Peyer's patch (tissue), 4 donors: ENCODE results near the gene GRIK4. TPM values are rescaled to one million over a fixed set of nuclear protein-coding genes. Genes with fewer than 3 reads are reported as not detected.
A peak's percentile ranks its signal among the peaks of the same experiment; 100 is the strongest.

Experiments
- DNase-seq, 3 donors: peaks; one replicate each; pipeline ENCODE4 v3.0.0-alpha.2; 2017 to 2019
- H3K27ac ChIP-seq, 4 donors: fragments of 200-600 bp; sonication (generic); one replicate each; pipeline ENCODE4 v1.5.1; 2016 to 2019
- H3K27me3 ChIP-seq, 2 donors: fragments of 200-600 bp; sonication (generic); one replicate each; pipeline ENCODE4 v1.5.1; 2019
- H3K36me3 ChIP-seq, 3 donors: fragments of 200-600 bp; sonication (generic); one replicate each; pipeline ENCODE4 v1.5.1; 2016 to 2019
- H3K4me1 ChIP-seq, 4 donors: fragments of 200-600 bp; sonication (generic); one replicate each; pipeline ENCODE4 v1.5.1; 2016 to 2019
- H3K4me3 ChIP-seq, 4 donors: fragments of 200-600 bp; sonication (generic); 1 replicate in 3 of 4; 2 replicates in 1 of 4; pipeline ENCODE4 v1.5.1; 2016 to 2019; ENCODE audit warnings: mild to moderate bottlenecking in 1 of 4
- H3K9me3 ChIP-seq, 4 donors: fragments of 200-600 bp; sonication (generic); one replicate each; pipeline ENCODE4 v1.5.1; 2016 to 2019; ENCODE audit warnings: mild to moderate bottlenecking in 1 of 4
- POLR2A ChIP-seq, 2 donors: fragments of 450-650 bp; IDR thresholded peaks; one replicate each; pipeline ENCODE4 v1.5.1; 2017; ENCODE audit warnings: antibody characterized with exemption in 2 of 2, mild to moderate bottlenecking in 2 of 2, moderate library complexity in 2 of 2
- total RNA-seq, 4 donors: library from RNA; depleted of rRNA; stranded (reverse); fragments of >200 nt; gene quantifications; one replicate each; pipeline ENCODE4 v1.1.0, GENCODE V29; 2016
- TF ChIP-seq, protein P1 (sequence below), 6 experiments: fragments of 450-650 bp in 4 of 6; fragments of 200-600 bp in 2 of 6; sonication (generic) in 1 of 6; IDR thresholded peaks; one replicate each; pipeline ENCODE4 v1.5.1; 2017 to 2019; ENCODE audit warnings: antibody characterized with exemption in 6 of 6, mild to moderate bottlenecking in 3 of 6, moderate library complexity in 1 of 6

Gene GRIK4
- total RNA-seq, 4 donors from 2014 or later: 0.40 to 2.5 TPM; not detected in 2

DNA sequence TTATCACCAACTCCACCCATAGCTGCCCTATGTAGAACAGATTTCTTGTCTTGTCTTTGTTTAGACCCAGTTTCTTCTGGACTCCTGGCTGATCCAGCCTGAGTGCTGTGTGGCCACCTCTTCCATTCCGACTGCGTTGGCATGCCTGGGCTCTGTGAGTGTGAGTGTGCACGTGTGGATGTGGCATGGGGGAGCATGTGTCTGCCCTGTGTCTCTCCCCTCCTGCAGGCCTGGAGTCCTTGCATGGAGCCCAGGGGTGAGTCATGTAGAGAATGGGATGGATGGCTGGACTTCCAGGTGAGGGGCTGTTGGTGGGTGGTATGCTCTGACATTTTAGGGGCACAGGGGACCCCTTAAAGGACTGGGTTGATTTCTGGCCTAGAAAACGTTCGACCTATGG is 194.7 kb downstream of the GRIK4 start:
- Histone ChIP-seq H3K4me3 (no peak overlapping the region), H3K27ac (no peak overlapping the region), H3K36me3 (no peaks in the 10 kb centered on the region), H3K9me3 (peaks cover 0 to 4% (median 0%) of the 10 kb centered on the region in 4 donors), H3K27me3 (no peaks in the 10 kb centered on the region), H3K4me1 (peaks cover 0 to 6% (median 0%) of the 10 kb centered on the region in 4 donors)
- TF ChIP-seq, protein P1, sequence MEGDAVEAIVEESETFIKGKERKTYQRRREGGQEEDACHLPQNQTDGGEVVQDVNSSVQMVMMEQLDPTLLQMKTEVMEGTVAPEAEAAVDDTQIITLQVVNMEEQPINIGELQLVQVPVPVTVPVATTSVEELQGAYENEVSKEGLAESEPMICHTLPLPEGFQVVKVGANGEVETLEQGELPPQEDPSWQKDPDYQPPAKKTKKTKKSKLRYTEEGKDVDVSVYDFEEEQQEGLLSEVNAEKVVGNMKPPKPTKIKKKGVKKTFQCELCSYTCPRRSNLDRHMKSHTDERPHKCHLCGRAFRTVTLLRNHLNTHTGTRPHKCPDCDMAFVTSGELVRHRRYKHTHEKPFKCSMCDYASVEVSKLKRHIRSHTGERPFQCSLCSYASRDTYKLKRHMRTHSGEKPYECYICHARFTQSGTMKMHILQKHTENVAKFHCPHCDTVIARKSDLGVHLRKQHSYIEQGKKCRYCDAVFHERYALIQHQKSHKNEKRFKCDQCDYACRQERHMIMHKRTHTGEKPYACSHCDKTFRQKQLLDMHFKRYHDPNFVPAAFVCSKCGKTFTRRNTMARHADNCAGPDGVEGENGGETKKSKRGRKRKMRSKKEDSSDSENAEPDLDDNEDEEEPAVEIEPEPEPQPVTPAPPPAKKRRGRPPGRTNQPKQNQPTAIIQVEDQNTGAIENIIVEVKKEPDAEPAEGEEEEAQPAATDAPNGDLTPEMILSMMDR (IDR thresholded peaks at IDR 0.05): no peak
- TF ChIP-seq POLR2A (IDR thresholded peaks at IDR 0.05): no peak
- no peak for DNase-seq

DNA sequence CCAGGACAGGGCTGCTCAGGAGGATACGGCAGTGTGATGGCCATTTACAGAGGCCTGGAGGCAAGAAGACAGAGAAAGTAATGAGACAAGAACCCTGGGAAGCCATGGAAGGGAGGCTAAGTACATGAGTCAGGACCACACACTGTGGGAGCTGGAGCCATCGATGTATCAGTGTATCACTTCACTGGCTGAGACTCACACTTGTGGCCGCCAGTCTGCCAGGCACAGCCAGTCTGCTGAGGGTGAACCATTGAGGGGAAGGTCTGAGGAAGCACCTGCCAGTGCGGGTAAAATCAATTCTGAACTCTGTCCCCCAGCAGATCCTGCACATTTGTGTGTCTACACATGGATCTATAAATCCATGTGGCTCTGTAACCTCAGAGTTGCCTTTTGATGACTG is 195.6 kb downstream of the GRIK4 start:
- no peak overlapping the region for H3K27ac ChIP-seq
- H3K4me1 ChIP-seq: peaks cover 0 to 6% (median 0%) of the 10 kb centered on the region in 4 donors
- TF ChIP-seq, protein P1 (IDR thresholded peaks at IDR 0.05): no peak
- TF ChIP-seq POLR2A (IDR thresholded peaks at IDR 0.05): no peak
- no peaks in the 10 kb centered on the region for H3K36me3 ChIP-seq
- H3K27me3 ChIP-seq: no peaks in the 10 kb centered on the region
- H3K9me3 ChIP-seq: peaks cover 0 to 4% (median 0%) of the 10 kb centered on the region in 4 donors
- DNase-seq: no peak
- no peak overlapping the region for H3K4me3 ChIP-seq

DNA sequence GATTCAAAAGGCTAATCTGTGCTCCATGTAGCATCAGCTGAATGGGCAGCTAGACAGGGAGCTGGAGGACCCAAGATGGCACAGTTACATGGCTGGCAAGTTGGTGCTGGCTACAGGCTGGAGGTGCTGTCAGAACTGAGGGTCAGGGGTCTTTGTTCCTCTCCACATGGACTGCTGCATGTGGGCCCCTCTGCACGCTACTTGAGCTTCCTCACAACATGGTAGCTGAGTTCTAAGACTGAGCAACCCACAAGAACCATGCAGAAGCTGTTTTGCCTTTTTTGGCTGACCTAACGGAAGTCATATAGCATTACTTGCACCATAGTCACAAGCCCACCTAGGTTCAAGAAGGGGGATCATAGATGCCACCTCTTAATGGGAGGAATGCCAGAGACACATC is 196.1 kb downstream of the GRIK4 start:
- H3K4me1 ChIP-seq: peaks cover 0 to 6% (median 0%) of the 10 kb centered on the region in 4 donors
- no peaks in the 10 kb centered on the region for H3K27me3 ChIP-seq
- H3K27ac ChIP-seq: no peak overlapping the region
- H3K4me3 ChIP-seq: no peak overlapping the region
- TF ChIP-seq, protein P1 (IDR thresholded peaks at IDR 0.05): no peak
- TF ChIP-seq POLR2A (IDR thresholded peaks at IDR 0.05): no peak
- H3K36me3 ChIP-seq: no peaks in the 10 kb centered on the region
- no peak for DNase-seq
- peaks cover 0 to 4% (median 0%) of the 10 kb centered on the region in 4 donors for H3K9me3 ChIP-seq

DNA sequence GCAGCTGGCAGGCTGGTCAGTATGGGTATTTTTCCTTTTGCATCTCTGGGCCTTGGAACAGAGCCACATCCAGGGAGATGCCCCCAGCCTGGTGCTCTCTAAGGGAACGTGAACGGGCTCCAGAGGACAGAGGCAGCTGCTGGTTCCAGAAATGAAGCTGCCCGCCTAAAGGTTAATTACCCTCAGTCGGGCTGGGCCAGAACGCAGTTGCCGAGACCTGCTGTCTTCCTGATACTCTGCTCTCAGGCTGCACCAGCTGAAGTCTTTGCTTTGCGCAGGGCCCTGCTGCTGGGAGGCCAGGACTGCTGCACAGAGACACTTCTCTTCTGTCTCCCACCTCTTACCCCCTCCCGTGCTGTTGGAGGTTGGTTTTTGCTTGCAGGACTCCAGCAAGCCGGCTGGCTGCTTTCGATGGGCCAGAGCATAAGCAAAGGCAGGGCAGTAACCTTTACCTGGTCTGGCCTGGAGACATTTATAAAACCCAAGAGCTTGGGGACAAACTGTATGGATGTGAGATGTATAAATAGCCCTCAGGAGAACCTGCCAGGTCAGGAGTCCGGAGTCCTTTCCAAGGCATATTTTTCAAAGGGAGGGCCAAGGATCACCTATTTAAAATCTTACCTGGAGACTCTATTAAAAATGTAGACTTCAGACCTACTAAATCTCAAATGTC is 197.1 kb downstream of the GRIK4 start:
- Histone ChIP-seq H3K27me3 (no peaks in the 10 kb centered on the region), H3K4me1 (peaks cover 0 to 6% (median 0%) of the 10 kb centered on the region in 4 donors), H3K36me3 (no peaks in the 10 kb centered on the region), H3K9me3 (peaks cover 0 to 4% (median 0%) of the 10 kb centered on the region in 4 donors), H3K27ac (no peak overlapping the region), H3K4me3 (no peak overlapping the region)
- TF ChIP-seq POLR2A (IDR thresholded peaks at IDR 0.05): no peak
- TF ChIP-seq, protein P1 (IDR thresholded peaks at IDR 0.05): no peak
- no peak for DNase-seq

DNA sequence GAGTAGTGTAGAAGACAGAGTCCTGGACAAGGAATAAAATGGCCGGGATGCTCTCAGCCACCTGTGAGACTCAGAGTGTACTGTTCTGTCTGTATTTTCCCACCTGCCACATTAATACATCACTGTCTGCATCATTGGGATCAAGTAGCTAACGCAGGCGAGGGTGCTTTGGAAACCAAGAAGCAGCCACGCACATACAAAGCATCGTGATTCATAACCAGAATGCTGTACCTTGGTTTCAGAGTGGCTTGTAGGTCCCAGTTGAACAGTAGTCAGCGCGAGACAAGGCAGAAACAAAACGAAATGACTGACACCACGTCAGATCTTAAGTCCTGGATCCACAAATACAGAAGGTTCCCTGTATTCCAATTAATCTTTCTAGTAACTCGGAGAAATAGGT is 198.3 kb downstream of the GRIK4 start:
- no peak for TF ChIP-seq POLR2A (IDR thresholded peaks at IDR 0.05)
- TF ChIP-seq, protein P1 (IDR thresholded peaks at IDR 0.05): no peak
- peak overlapping the region in 2 of 4 donors; percentile 23 to 25 for H3K27ac ChIP-seq
- DNase-seq: no peak
- no peaks in the 10 kb centered on the region for H3K27me3 ChIP-seq
- no peaks in the 10 kb centered on the region for H3K36me3 ChIP-seq
- peaks cover 0 to 6% (median 0%) of the 10 kb centered on the region in 4 donors for H3K4me1 ChIP-seq
- no peak overlapping the region for H3K4me3 ChIP-seq
- peaks cover 0 to 4% (median 0%) of the 10 kb centered on the region in 4 donors for H3K9me3 ChIP-seq
